Measurements from ENCODE around the gene PLIN5.

PLIN5 gene

DNA sequence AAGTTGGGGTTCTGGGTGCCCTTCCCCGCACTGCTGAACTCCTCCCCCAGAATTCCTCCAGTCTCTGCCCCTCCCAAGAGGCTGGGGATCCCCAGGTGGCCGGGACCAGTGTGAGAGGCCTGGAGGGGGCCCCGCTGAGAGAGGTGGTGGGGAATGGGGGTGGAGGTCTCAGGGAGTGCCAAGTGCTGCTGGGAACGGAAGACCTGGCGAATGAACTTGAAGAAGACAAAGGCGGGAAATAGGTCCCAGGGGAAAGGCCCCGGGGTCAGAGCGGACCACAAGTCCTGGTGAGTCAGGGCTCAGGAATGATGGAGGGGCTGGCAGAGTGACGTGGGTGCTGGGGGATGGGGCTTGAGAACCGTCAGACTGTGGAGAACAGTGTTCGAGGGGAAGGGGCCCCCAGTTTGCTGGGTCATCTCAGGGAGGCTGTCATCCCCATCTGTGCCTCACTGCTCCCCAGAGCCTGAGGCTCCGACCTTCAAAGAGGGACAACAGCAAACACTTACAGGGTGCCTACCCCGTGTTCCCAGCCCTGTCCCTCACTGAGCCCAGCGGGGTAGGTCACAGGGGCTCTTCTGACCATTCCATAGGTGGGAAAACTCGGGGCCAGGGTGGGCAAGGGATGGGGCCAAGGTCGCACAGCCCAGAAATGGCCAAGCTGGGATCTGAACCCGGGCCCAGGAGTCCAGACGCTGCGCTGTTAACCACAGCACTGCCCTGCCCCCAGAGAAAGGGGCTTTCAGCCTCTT is 40.4 kb upstream of the PLIN5 start:
- no peak for DNase-seq (ENCODE audit: low spot score)
- TF ChIP-seq, protein P1, sequence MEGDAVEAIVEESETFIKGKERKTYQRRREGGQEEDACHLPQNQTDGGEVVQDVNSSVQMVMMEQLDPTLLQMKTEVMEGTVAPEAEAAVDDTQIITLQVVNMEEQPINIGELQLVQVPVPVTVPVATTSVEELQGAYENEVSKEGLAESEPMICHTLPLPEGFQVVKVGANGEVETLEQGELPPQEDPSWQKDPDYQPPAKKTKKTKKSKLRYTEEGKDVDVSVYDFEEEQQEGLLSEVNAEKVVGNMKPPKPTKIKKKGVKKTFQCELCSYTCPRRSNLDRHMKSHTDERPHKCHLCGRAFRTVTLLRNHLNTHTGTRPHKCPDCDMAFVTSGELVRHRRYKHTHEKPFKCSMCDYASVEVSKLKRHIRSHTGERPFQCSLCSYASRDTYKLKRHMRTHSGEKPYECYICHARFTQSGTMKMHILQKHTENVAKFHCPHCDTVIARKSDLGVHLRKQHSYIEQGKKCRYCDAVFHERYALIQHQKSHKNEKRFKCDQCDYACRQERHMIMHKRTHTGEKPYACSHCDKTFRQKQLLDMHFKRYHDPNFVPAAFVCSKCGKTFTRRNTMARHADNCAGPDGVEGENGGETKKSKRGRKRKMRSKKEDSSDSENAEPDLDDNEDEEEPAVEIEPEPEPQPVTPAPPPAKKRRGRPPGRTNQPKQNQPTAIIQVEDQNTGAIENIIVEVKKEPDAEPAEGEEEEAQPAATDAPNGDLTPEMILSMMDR (IDR thresholded peaks at IDR 0.05; ENCODE audit: extremely low read depth, missing control alignments): no peak

DNA sequence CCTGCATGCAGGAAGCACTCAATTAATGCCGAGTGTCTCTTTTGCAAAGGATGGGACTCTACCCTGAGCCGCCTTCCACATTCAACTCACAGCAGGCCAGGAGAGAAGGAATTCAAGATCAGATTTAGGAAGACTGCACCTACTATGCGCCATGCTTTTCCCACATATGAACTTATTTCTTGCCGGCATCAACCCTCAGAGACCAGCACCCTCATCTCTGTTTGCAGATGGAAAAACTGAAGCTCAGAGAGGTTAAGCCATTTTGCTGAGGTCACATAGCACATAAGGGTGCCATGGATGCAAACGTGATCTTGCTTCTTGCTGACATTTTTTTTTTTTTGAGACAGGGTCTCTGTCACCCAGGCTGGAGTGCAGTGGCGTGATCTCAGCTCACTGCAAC is 38.7 kb upstream of the PLIN5 start:
- DNase-seq (ENCODE audit: low spot score): no peak
- TF ChIP-seq, protein P1 (IDR thresholded peaks at IDR 0.05; ENCODE audit: extremely low read depth, missing control alignments): no peak

DNA sequence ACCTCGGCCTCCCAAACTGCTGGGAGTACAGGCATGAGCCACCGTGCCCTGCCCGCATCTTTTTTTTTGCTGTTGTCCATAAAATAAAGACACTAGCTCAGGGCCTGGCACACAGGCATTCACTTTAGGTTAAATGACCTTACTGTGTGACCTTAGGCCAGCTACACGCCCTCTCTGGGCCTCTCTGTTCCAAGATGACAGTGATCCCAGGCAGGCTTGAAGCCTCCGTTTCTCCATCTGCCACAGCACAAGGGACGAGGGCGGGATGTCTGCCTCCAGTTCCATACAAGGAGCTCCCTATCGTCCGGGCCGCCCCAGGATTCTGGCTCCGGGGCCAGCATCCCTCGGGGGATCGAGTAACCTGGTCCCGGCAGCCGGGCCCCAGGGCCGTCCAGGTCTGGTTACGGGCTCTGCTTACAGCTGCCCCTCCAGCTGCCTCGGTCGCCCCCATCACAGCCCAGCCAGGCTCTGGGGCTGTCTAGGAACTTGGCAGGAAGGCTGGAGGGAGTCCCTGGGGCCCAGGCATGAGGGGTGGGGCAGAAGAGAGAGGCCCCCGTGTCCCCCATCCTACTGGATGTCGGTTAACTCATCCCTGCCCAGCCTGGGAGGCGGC is 36.4 kb upstream of the PLIN5 start:
- DNase-seq (ENCODE audit: low spot score): no peak
- TF ChIP-seq, protein P1 (IDR thresholded peaks at IDR 0.05; ENCODE audit: extremely low read depth, missing control alignments): no peak

DNA sequence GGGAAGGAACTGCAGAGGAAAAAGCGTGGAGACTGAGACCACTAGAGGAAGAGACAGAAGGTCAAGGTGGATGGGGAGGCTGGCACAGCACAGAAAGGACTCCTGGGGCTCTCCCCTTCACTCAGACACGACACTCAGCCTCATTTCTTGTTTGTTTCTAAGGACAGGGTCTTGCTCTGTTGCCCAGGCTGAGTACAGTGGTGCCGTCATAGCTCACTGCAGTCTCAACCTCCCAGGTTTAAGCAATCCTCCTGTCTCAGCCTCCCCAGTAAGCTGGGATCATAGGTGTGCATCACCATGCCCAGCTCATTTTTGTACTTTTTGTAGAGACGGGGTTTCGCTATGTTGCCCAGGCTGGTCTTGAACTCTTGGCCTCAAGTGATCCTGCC is 35.9 kb upstream of the PLIN5 start:
- TF ChIP-seq, protein P1 (IDR thresholded peaks at IDR 0.05; ENCODE audit: extremely low read depth, missing control alignments): no peak
- DNase-seq (ENCODE audit: low spot score): no peak

DNA sequence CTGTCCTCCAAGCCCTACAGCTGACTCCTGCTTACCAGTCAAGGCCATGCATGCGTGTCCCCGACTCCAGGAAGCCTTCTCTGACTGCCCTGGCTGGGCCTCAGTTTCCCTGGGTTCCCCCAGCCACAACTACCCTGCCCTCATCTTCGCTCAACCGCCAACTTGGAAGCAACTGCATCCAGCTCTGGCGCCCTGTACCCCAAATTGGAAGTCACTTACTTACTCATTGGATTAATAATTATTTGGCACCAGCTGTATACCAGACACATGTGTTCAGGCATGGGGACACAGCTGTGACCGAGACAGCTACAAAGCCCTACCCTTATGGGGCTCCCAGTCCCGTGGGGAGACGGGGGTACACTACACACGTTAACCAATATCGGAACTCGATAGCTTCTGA is 35.4 kb upstream of the PLIN5 start:
- TF ChIP-seq, protein P1 (IDR thresholded peaks at IDR 0.05; ENCODE audit: extremely low read depth, missing control alignments): no peak
- no peak for DNase-seq (ENCODE audit: low spot score)

DNA sequence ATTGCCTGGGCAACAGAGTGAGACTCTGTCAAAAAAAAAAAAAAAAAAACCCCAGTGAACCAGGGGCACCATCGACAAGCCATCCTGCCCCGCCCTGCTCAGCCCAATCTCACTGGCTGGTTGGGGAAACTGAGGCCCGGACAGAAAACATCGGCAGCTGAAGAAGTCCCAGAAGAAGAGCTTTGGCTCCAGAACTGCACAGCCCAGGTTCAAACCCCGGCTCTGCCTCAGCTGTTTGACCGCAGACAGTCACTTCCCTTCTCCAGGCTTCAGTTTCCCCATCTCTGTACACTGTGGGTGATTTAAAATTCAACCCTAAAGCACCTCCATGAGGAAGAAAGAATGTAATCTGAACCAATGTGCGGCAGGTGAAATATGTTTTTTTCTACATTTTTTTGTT is 33.9 kb upstream of the PLIN5 start:
- TF ChIP-seq, protein P1 (IDR thresholded peaks at IDR 0.05; ENCODE audit: extremely low read depth, missing control alignments): no peak
- no peak for DNase-seq (ENCODE audit: low spot score)

DNA sequence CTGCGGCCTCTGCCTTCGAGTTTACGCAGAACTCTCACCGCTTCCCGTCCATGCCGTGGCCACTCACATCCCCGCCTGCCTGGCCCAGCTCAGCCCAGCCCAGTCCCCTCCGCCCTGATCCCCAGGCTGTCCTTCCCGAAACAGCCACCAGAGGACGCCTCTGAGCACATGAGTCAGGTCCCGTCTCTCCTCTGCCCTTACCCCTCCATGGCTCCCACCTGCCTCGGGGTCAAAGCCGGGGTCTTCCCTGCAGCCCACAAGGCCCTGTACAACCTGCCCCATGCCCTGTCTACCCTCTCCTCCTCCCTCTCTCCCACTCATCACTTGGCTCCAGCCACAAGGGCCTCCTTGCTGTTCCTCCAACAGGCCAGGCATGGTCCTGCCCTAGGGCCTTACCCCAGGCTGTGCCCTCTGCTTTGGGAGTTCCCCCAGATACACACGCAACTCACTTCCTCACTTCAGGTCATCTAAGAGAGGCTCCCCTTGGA is 32.6 kb upstream of the PLIN5 start:
- TF ChIP-seq, protein P1 (IDR thresholded peaks at IDR 0.05; ENCODE audit: extremely low read depth, missing control alignments): peak; percentile 52
- DNase-seq (ENCODE audit: low spot score): no peak

Data from GM20000 (cell line).